NCI-H1092 (cell line): ENCODE results near the gene FAM177A1.

Experiments used
- DNase-seq: peaks from one replicate; lab custom pipeline; 2025; lab: John Stamatoyannopoulos, UW

Gene FAM177A1

DNA sequence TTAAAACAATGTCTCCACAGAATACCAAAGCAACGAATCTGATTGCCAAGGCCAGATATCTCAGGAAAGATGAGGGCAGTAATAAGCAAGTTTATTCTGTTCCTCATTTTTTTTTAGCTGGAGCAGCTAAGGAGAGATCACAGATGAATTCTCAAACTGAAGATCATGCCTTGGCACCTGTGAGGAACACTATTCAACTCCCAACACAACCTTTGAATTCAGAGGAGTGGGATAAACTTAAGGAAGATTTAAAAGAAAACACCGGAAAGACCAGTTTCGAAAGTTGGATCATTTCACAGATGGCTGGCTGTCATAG, 77.3 kb downstream of the FAM177A1 start:
- no peak for DNase-seq

- no peak for DNase-seq
Measured at GRCh38 chr14:35124127-35124526, 78.1 kb downstream of the FAM177A1 start.
